Stimulated activated CD4-positive, alpha-beta T cell treated with anti-CD3 and anti-CD28 coated beads, Interleukin-4, amount 100 ng/mL, for 24 hours (primary cell): ENCODE results near the gene DPP3.
"Not testable (repeated sequence)": the region's sequence is repeated elsewhere in the genome, so short reads cannot be mapped to it uniquely, and the experiment has no call there.

Experiments
- DNase-seq: peaks from one replicate; pipeline ENCODE4 v3.0.0-alpha.2; 2020

DPP3 gene

DNA sequence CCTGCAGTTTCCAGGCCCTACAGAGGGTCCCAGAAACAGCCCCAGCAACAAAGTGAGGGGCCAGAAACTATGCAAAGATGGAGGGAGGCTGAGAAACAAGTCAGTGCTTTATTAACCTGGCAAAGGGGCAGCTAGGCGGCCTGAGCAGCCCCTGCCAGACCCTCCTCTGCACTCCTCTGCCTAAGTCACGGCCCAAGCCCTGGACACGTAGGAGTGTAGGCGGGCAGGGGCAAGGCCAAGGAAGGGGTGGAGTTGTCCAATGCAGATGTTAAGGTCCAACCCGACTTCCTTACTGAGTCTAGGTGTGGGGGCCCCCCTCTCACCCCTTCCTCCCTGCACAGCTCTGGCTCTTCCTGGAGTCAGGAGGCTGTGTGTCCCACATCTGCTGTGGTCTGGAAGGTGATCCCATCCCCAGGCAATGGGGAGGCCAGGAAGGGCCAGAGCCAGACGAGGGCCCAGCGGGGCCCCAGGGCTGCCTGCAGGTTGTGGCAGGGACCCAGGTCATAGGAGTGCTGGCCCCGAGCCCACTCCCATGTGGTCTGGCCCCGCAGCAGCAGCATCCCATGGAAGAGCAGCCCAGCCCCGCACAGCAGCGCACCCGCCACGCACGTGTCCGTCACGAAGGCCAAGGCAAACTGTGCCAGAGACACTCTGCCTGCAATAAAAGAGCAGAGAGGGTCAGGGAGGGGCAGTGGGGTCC, 59.1 kb downstream of the DPP3 start:
- DNase-seq = no peak

GRCh38 chr11:66539870-66540213, 59.6 kb downstream of the DPP3 start:
- DNase-seq = no peak

GRCh38 chr11:66540598-66540997, 60.4 kb downstream of the DPP3 start:
- not testable (repeated sequence) for DNase-seq

GRCh38 chr11:66541892-66542291, 61.7 kb downstream of the DPP3 start:
- DNase-seq = no peak

DNA sequence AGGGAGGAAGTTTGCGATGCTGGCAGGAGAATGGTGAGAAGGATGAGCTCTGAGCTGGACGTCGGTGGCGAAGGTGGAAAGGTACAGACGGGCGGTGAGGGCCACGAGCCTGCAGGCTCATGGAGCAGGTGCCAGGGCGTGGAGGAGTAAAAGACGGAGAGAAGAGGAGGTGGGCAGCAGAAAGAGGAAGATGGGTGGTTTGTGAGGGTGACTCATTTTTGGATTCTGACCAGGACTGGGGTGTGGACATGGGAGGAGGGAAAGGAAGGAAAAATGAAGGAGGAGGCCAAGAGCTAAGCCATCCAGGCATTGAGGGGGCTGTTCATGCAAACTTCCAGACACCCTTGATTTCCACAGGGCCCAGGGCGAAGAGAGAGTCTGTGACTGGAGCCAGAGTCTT, 62.1 kb downstream of the DPP3 start:
- DNase-seq = no peak

DNA sequence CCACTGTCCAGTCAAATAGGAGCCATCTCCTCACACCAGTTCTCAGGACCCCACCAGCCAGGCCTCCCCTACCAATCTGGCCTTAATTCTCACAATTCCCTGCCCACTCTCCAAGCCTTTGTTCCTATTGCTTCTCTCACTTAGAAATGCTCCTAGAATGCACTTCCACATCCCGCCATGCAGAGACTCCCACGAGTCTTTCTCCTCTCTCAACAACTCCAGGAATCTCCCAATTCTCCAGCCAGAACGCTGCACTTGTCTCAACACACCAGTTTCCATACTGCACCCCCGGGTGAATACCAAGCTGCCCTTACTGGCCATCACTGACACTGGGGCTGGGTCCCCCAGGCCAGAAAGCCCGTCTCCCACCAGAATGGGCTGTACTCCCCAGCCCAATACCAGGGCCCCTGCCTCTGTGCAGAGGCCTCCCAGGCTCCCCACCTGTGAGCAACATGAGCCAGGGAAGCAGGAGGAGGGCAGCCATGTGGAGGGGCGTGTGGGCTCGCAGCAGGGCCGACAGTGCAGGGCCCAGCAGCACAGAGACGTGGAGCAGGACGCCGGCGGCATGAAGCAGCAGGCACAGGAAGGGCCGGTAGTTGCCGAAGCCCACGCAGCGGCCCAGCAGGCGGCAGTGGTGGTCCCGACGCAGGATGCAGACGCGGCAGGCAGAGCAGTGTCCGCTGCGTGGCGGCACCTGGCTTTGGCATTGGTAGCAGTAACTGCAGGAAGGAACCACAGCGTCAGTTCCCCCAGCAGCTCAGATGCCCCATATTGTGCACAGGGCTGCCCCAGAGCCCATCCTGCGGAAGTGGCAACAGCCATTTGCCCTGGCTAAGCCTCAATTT, 63.3 kb downstream of the DPP3 start:
- peak; percentile 40 for DNase-seq

GRCh38 chr11:66544952-66545351, 64.7 kb downstream of the DPP3 start:
- not testable (repeated sequence) for DNase-seq

GRCh38 chr11:66545701-66546367, 65.6 kb downstream of the DPP3 start, which contains the start of gene ZDHHC24:
ZDHHC24 (minus strand) TSS chr11:66546048; CDS start chr11:66546003, 45 bp downstream.
- DNase-seq = peak; percentile 91

- DNase-seq = no peak
Observed at GRCh38 chr11:66546368-66546965, 66.2 kb downstream of the DPP3 start, which contains the start of gene ACTN3. ACTN3 (plus strand) TSS chr11:66546903; CDS start chr11:66546938, 35 bp downstream.

- no peak for DNase-seq
Observed at GRCh38 chr11:66546966-66547661, 66.9 kb downstream of the DPP3 start.

DNA sequence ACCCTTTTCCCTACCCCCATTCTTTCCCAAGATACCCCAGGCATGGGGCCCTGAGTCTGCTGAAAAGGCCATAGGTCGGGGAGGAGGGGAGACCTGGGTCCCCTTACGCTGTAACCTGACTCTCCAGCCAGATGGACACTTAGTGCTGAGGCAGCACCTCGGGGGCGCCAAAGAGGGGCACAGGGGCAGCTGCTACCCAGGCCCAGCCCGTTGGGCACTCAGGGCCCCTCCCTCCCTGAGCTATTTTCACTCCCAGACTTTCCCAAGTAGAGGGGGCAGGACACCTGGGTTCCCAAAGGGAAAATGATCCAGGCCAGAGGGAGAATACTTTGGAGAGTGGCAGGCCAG, 67.4 kb downstream of the DPP3 start:
- no peak for DNase-seq

DNA sequence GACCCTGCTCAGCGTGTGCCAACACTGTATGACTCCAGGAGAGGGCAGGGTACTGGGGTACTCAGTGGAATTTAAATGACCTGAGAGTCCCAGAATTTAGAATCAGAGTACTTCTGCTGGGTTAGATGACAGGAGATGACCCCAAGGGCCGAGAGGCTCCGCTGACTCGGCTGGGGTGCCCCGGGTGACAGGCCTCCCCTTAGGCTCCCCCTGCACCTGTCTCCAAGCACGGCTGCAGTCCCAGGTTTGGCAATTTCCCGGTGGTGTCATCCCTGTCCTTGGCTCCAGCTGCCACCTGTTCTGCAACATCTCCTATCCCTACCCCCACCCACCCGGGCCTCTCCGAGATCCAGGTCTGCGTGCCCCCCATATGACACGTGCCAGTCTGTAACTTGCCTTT, 67.8 kb downstream of the DPP3 start:
- DNase-seq = no peak

GRCh38 chr11:66548774-66549630, 68.8 kb downstream of the DPP3 start:
- no peak for DNase-seq

DNA sequence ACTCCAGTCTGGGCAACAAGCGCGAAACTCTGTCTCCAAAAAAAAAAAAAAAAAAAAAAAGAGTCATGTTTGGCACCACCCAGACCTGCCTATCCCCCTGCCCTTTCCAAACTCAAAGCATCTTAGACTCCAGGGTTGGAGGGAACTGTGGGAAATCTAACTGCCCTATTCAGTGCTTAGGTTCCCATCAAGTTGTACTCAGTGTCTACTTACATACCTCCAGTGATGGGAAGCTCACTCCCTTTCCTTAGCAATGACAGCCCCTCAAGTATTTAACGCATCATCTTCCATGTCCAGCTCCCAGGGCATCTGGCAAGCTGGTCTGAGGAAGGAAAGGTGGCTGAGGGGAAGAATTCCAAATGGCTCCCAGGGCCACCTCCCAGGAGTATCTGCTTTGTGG, 69.5 kb downstream of the DPP3 start:
- DNase-seq = no peak

- no peak for DNase-seq
Observed at GRCh38 chr11:66550887-66551286, 70.7 kb downstream of the DPP3 start.

DNA sequence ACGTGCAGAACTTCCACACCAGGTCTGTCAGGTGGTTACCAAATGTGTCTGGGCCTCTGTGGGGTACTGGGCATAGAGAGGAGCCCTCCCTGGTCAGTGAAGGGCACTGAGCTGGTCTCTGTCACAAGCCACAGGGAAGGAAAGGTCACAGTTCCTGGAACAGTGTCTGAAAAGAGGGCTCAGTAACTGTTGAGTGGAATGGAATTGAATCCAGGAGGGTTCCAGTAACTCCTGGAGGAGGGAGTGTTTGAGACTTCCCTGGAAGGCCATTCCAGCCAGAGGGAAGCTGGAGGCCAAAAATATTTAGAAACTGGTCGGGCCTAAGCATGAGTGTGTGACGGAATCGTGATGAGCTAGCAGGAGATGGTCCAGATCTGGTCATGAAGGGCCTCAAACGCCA, 74.4 kb downstream of the DPP3 start:
- no peak for DNase-seq

- DNase-seq = no peak
Observed at GRCh38 chr11:66555416-66555815, 75.2 kb downstream of the DPP3 start.

- no peak for DNase-seq
Observed at GRCh38 chr11:66556086-66556485, 75.9 kb downstream of the DPP3 start.

- DNase-seq = no peak
Observed at GRCh38 chr11:66557733-66558326, 77.6 kb downstream of the DPP3 start.
